Breast epithelium (tissue), 3 donors: ENCODE data around the gene HSD11B2.

Source experiments
- POLR2A ChIP-seq: fragments of 450-650 bp; IDR thresholded peaks from one replicate; pipeline ENCODE4 v1.6.1; 2016; ENCODE audit warnings: antibody characterized with exemption, mild to moderate bottlenecking, moderate library complexity
- POLR2AphosphoS5 ChIP-seq, 3 donors: sonication (generic); formaldehyde crosslinking; IDR thresholded peaks; one replicate each; pipeline ENCODE4 v1.6.1; 2017; ENCODE audit warnings: antibody characterized with exemption in 3 of 3
- TF ChIP-seq, protein P1 (sequence below), 3 donors: fragments of 450-650 bp; IDR thresholded peaks; one replicate each; pipeline ENCODE4 v1.5.1; 2016 to 2017; ENCODE audit warnings: antibody characterized with exemption in 3 of 3, mild to moderate bottlenecking in 3 of 3, moderate library complexity in 3 of 3

DNA sequence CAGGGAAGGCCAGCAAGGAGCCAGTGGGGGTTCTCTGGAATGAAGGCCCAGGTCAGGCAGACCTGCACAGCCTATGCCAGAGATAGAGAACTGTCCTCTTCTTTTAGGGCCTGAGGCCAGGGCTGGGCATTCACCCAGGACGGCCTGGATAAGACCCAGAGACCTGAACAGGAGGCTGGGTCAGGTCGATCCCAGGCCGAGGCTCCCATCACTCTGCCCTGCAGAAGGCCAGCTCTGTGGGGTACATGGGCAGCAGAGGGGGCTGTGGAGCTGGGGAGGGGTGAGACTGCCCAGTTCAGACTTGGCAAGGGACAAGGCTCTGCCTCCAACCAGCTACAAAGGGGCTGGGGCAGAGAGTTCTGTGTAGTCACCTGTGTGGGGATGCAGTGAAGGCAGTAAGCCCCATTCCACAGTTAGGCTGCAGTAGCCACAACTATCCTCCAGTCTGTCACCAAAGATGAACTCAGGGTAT lies 14.6 kb downstream of the HSD11B2 start:
- TF ChIP-seq POLR2AphosphoS5 (IDR thresholded peaks at IDR 0.05) (no peak), POLR2A (no peak)
- TF ChIP-seq, protein P1, sequence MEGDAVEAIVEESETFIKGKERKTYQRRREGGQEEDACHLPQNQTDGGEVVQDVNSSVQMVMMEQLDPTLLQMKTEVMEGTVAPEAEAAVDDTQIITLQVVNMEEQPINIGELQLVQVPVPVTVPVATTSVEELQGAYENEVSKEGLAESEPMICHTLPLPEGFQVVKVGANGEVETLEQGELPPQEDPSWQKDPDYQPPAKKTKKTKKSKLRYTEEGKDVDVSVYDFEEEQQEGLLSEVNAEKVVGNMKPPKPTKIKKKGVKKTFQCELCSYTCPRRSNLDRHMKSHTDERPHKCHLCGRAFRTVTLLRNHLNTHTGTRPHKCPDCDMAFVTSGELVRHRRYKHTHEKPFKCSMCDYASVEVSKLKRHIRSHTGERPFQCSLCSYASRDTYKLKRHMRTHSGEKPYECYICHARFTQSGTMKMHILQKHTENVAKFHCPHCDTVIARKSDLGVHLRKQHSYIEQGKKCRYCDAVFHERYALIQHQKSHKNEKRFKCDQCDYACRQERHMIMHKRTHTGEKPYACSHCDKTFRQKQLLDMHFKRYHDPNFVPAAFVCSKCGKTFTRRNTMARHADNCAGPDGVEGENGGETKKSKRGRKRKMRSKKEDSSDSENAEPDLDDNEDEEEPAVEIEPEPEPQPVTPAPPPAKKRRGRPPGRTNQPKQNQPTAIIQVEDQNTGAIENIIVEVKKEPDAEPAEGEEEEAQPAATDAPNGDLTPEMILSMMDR (IDR thresholded peaks at IDR 0.05), result peak in 1 of 3 donors; percentile 21
